ENCODE results near the gene TEKT3.

TEKT3 gene

GRCh38 chr17:15273141-15273793 is 68.1 kb downstream of the TEKT3 start:
- peak; percentile 98 for DNase-seq (ENCODE audit: low read depth)
- no peak for TF ChIP-seq CTCF (conservative IDR thresholded peaks at IDR 0.05; ENCODE audit: control insufficient read depth, insufficient read depth, low read depth, low read length)
- no peak overlapping the region for H3K4me3 ChIP-seq (ENCODE audit: control insufficient read depth, low read depth, low read length)

- H3K4me3 ChIP-seq (ENCODE audit: control insufficient read depth, low read depth, low read length), result no peak overlapping the region
- no peak for TF ChIP-seq CTCF (conservative IDR thresholded peaks at IDR 0.05; ENCODE audit: control insufficient read depth, insufficient read depth, low read depth, low read length)
- DNase-seq (ENCODE audit: low read depth), result peak; percentile 75
These were observed 69.7 kb downstream of the TEKT3 start for GRCh38 chr17:15271741-15272140.

- DNase-seq (ENCODE audit: low read depth), result no peak
- H3K4me3 ChIP-seq (ENCODE audit: control insufficient read depth, low read depth, low read length), result no peak overlapping the region
- no peak for TF ChIP-seq CTCF (conservative IDR thresholded peaks at IDR 0.05; ENCODE audit: control insufficient read depth, insufficient read depth, low read depth, low read length)
These were observed 70.6 kb downstream of the TEKT3 start for GRCh38 chr17:15270628-15271381.

GRCh38 chr17:15269780-15270089 is 71.7 kb downstream of the TEKT3 start:
- TF ChIP-seq CTCF (conservative IDR thresholded peaks at IDR 0.05; ENCODE audit: control insufficient read depth, insufficient read depth, low read depth, low read length), result no peak
- no peak overlapping the region for H3K4me3 ChIP-seq (ENCODE audit: control insufficient read depth, low read depth, low read length)

GRCh38 chr17:15269087-15269779 is 72.2 kb downstream of the TEKT3 start:
- no peak for TF ChIP-seq CTCF (conservative IDR thresholded peaks at IDR 0.05; ENCODE audit: control insufficient read depth, insufficient read depth, low read depth, low read length)
- no peak overlapping the region for H3K4me3 ChIP-seq (ENCODE audit: control insufficient read depth, low read depth, low read length)
- DNase-seq (ENCODE audit: low read depth), result no peak

More at GRCh38 chr17:15269780-15270089, 71.7 kb downstream of the TEKT3 start:
- no peak for DNase-seq (ENCODE audit: low read depth)

GRCh38 chr17:15268461-15268860 is 72.9 kb downstream of the TEKT3 start:
- H3K4me3 ChIP-seq (ENCODE audit: control insufficient read depth, low read depth, low read length), result no peak overlapping the region
- DNase-seq (ENCODE audit: low read depth), result no peak

More at GRCh38 chr17:15268461-15268860, 72.9 kb downstream of the TEKT3 start:
- no peak for TF ChIP-seq CTCF (conservative IDR thresholded peaks at IDR 0.05; ENCODE audit: control insufficient read depth, insufficient read depth, low read depth, low read length)

All from fibroblast of mammary gland (primary cell).